K562 (cell line): ENCODE results near the gene GAPVD1. TPM values are rescaled to one million over a fixed set of nuclear protein-coding genes. Genes with fewer than 3 reads are reported as not detected.

Experiments
- ATAC-seq: fragments of 200-7000 bp; cut with Tn5 transposase; 3 replicates; pipeline ENCODE4 v1.9.1; 2020; ENCODE audit warnings: moderate library complexity
- BruUV-seq: library from RNA; stranded (reverse); fragments of 400-500 nt; replicated peaks from 2 replicates; lab custom pipeline; 2021; lab: Mats Ljungman, UMichigan
- CTCF ChIA-PET: fragments of 300-600 bp; formaldehyde crosslinking; extraction: SDS; loops from one replicate; lab custom pipeline; 2021; ENCODE audit warnings: low intra/inter-chr PET ratio; lab: Yijun Ruan, JAX
- POLR2A ChIA-PET: fragments of 300-600, 350-650 bp; sonication (Branson Sonifier 250); formaldehyde crosslinking; extraction: SDS; loops from one replicate; lab custom pipeline; 2021; ENCODE audit warnings: antibody characterized with exemption, inconsistent platforms; lab: Yijun Ruan, JAX
- DNase-seq, 4 experiments: peaks; one replicate each; pipeline versions ENCODE4 v3.0.0 to v3.0.0-alpha.2; 2011 to 2018; ENCODE audit warnings: low spot score in 3 of 4, mixed read lengths in 3 of 4; ENCODE audit errors: extremely low read depth in 1 of 4
- FAIRE-seq: peaks from 2 replicates; lab custom pipeline; 2011; peaks lifted over from hg19 to GRCh38; lab: Jason Lieb, UNC
- H2AFZ ChIP-seq: 2 replicates; pipeline ENCODE4 v1.6.0; 2011; ENCODE audit warnings: low read depth, low read length, control low read depth, inconsistent platforms
- H3K27ac ChIP-seq: fragments of 200-600 bp; 3 replicates; pipeline ENCODE4 v1.8.0; 2011; ENCODE audit warnings: low read depth, mild to moderate bottlenecking, control low read depth, inconsistent platforms, low read length, moderate library complexity, mixed read lengths; ENCODE audit errors: extremely low read depth
- H3K27me3 ChIP-seq, 2 experiments: fragments of 300-600 bp in 1 of 2; 2 replicates in 1 of 2; 3 replicates in 1 of 2; pipeline versions ENCODE4 v1.6.0 to v1.8.0; 2011; ENCODE audit warnings: inconsistent platforms in 2 of 2, low read length in 2 of 2, mild to moderate bottlenecking in 1 of 2, mixed read lengths in 1 of 2, moderate library complexity in 1 of 2; ENCODE audit not compliant: control insufficient read depth in 2 of 2, insufficient read depth in 2 of 2
- H3K36me3 ChIP-seq: fragments of 300-600 bp; 3 replicates; pipeline ENCODE4 v1.8.0; 2011; ENCODE audit warnings: mild to moderate bottlenecking, low read length, inconsistent platforms; ENCODE audit not compliant: control insufficient read depth, insufficient read depth
- H3K4me1 ChIP-seq, 2 experiments: fragments of 200-600 bp in 1 of 2; replicated peaks in 1 of 2; 2 replicates in 1 of 2; 3 replicates in 1 of 2; pipeline versions ENCODE4 v1.5.1 to v1.8.0; 2011; ENCODE audit warnings: inconsistent platforms in 2 of 2, low read length in 2 of 2, mild to moderate bottlenecking in 1 of 2, mixed read lengths in 1 of 2, moderate library complexity in 1 of 2; ENCODE audit not compliant: control insufficient read depth in 2 of 2, insufficient read depth in 2 of 2
- H3K4me2 ChIP-seq: 2 replicates; pipeline ENCODE4 v1.6.1; 2011; ENCODE audit warnings: low read length, control low read depth, inconsistent platforms, mixed read lengths; ENCODE audit not compliant: insufficient read depth
- H3K4me3 ChIP-seq: fragments of 200-600 bp; sonication (generic), shearing (Covaris generic); 2 replicates; pipeline ENCODE4 v1.5.1; 2016; ENCODE audit warnings: control low read depth, inconsistent platforms
- H3K79me2 ChIP-seq: fragments of 200-600 bp; 3 replicates; pipeline ENCODE4 v1.8.0; 2011; ENCODE audit warnings: low read length, inconsistent platforms; ENCODE audit not compliant: control insufficient read depth, insufficient read depth
- H3K9ac ChIP-seq, 2 experiments: 2 replicates each; pipeline versions ENCODE4 v1.6.0 to v1.6.1; 2011; ENCODE audit warnings: low read depth in 2 of 2, low read length in 2 of 2, control low read depth in 1 of 2, inconsistent platforms in 1 of 2, mild to moderate bottlenecking in 1 of 2, mixed read lengths in 1 of 2; ENCODE audit not compliant: insufficient read depth in 1 of 2
- H3K9me1 ChIP-seq: one replicate; pipeline ENCODE4 v1.6.0; 2011; ENCODE audit warnings: inconsistent platforms, mild to moderate bottlenecking, low read length, moderate library complexity; ENCODE audit not compliant: control insufficient read depth, insufficient read depth
- H3K9me3 ChIP-seq: replicated peaks from 2 replicates; pipeline ENCODE4 v1.5.1; 2011; ENCODE audit warnings: low read depth, low read length, inconsistent platforms; ENCODE audit not compliant: control insufficient read depth, insufficient read depth
- H4K20me1 ChIP-seq: replicated peaks from 2 replicates; pipeline ENCODE4 v1.6.1; 2011; ENCODE audit warnings: low read length, inconsistent platforms, mixed read lengths; ENCODE audit not compliant: control insufficient read depth, insufficient read depth
- CHD2 ChIP-seq: IDR thresholded peaks from 2 replicates; pipeline ENCODE4 v1.6.1; 2011; ENCODE audit warnings: low read depth, low read length
- FOSL1 ChIP-seq: fragments of 200-800 bp; sonication (Bioruptor generic); conservative IDR thresholded peaks from 2 replicates; pipeline ENCODE4 v1.6.1; 2016; ENCODE audit warnings: missing genetic modification characterization, missing compliant biosample characterization
- JUN ChIP-seq, 2 experiments: sonication (generic) in 1 of 2; formaldehyde crosslinking in 1 of 2; IDR thresholded peaks; 2 replicates each; pipeline versions ENCODE4 v1.6.1 to v1.8.0; 2012 to 2022; ENCODE audit warnings: borderline replicate concordance in 2 of 2, mild to moderate bottlenecking in 2 of 2, improper control_type of control experiment in 1 of 2, low read depth in 1 of 2, low read length in 1 of 2, missing genetic modification reagents in 1 of 2
- POLR2G ChIP-seq: fragments of 200-400 bp; formaldehyde crosslinking; IDR thresholded peaks from 2 replicates; pipeline ENCODE4 v1.6.1; 2017; ENCODE audit warnings: low read depth, mild to moderate bottlenecking, antibody characterized with exemption, low read length, moderate library complexity
- ZFP36 ChIP-seq: fragments of 150-350 bp; IDR thresholded peaks from 2 replicates; pipeline ENCODE4 v1.6.1; 2018; ENCODE audit warnings: low read length, low read depth; ENCODE audit not compliant: partially characterized antibody
- WGBS: fragments of 100-300 bp; shearing (Covaris generic); methylation state at CpG from one replicate; pipeline ENCODE4 v1.1.6; 2016; ENCODE audit warnings: low coverage, mixed read lengths; ENCODE audit not compliant: insufficient coverage; ENCODE audit errors: missing lambda C conversion rate; 5-methylcytosine and 5-hydroxymethylcytosine counted together
- in situ Hi-C: fragments of 300-500 bp; cut with MboI; formaldehyde crosslinking; loops from 4 replicates; pipeline ENCODE4 v1.15.0; 2018; ENCODE audit warnings: inconsistent platforms, mixed read lengths
- intact Hi-C: fragments of 100-400 bp; cut with micrococcal nuclease; formaldehyde crosslinking; loops from 2 replicates; pipeline ENCODE4 v1.14.2; 2022
- polyA plus RNA-seq, 8 experiments: library from polyadenylated mRNA; depleted of rRNA in 4 of 8; stranded (reverse) in 5 of 8; unstranded in 3 of 8; fragments of >200 nt; fragmentation: Nextera tagmentation in 2 of 8; fragmentation: Illumina TruSeq in 1 of 8; extraction: Ambion mirVana in 2 of 8; extraction: Trizol in 1 of 8; gene quantifications; 2 replicates each; pipeline versions ENCODE4 v1.2.1 to v1.2.3, GENCODE V29; 2011 to 2014; ENCODE audit warnings: inconsistent platforms in 1 of 8, missing spikeins in 1 of 8
- total RNA-seq, 7 experiments: library from RNA; depleted of rRNA in 6 of 7; stranded (reverse); fragments of >200 nt in 6 of 7; fragmentation: Illumina TruSeq in 2 of 7; extraction: Trizol in 2 of 7; gene quantifications; 2 replicates each; pipeline versions ENCODE4 v1.2.1 to v1.2.3, GENCODE V29; 2011 to 2021; ENCODE audit warnings: low replicate concordance in 1 of 7

The GAPVD1 gene
- total and polyA plus RNA-seq, 9 of the 15 experiments (the other 6 are each of a cell fraction or from before 2014, with no cell fraction given): 9.5 to 66.1 (median 45.5) TPM

DNA sequence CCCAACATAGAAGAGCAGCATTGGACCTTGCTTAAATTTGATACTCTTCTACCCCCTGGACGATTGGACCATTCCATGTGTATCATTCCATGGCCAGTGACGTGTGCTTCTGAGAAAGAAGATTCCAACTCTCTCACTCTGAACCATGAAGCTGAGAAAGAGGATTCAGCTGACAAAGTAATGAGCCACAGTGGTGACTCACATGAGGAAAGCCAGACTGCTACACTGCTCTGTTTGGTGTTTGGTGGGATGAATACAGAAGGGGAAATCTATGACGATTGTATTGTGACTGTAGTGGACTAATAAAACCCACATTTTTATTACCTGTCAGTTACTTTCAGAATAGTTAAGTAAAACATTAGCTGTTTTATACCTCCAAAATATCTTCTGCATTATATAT is 27.9 kb upstream of the GAPVD1 start:
- DNase-seq (peak in 1 of 4 experiments; percentile 21), FAIRE-seq (no peak), ATAC-seq (peak; percentile 7)
- POLR2A ChIA-PET: interaction anchor here (0.6 to 6.2 kb wide), 9 partner anchors 9 to 174 kb away, joined by 3 to 75 read pairs (median 3); no protein-coding TSS in a partner anchor
- H3K9me3 ChIP-seq: no peaks in the 10 kb centered on the region
- H3K4me1 ChIP-seq: peaks cover 4 to 15% of the 10 kb centered on the region in 2 experiments; a peak in 2 of 5 replicates
- CTCF ChIA-PET: no interaction called here
- in situ Hi-C loops: no loop called here
- H3K9me1 ChIP-seq: no peaks in the 10 kb centered on the region
- H3K4me2 ChIP-seq: no peak overlapping the region
- peak overlapping the region; percentile 10; the same call in 2 of the 3 replicates for H3K27ac ChIP-seq
- WGBS: 48% methylated on average over 3 of the region's 3 CpGs
- H3K27me3 ChIP-seq: no peaks in the 10 kb centered on the region
- no TSS peak for BruUV-seq
- intact Hi-C loops: no loop called here
- TF ChIP-seq CHD2 (peak; percentile 24; the same call in 1 of the 2 replicates), FOSL1 (tag) (peak; percentile 68), POLR2G (peak; percentile 60; the same call in 1 of the 2 replicates), JUN (IDR thresholded peaks at IDR 0.05; ENCODE audit: borderline replicate concordance, low read depth, low read length) (peak; percentile 44; the same call in 1 of the 2 replicates), JUN (CRISPR knock-in tag; IDR thresholded peaks at IDR 0.05; ENCODE audit: borderline replicate concordance) (no peak), ZFP36 (no peak)
- peaks cover 40% of the 10 kb centered on the region for H4K20me1 ChIP-seq
- no peak overlapping the region for H3K4me3 ChIP-seq
- H3K9ac ChIP-seq: no peak overlapping the region
- H3K79me2 ChIP-seq: peaks cover 34% of the 10 kb centered on the region
- H2AFZ ChIP-seq: no peak overlapping the region
- H3K36me3 ChIP-seq: peaks cover 68% of the 10 kb centered on the region
